HepG2 (cell line): Measurements from ENCODE around the gene ABCB6. TPM values are rescaled to one million over a fixed set of nuclear protein-coding genes. Genes with fewer than 3 reads are reported as not detected.

ENCODE experiments used
- AHR ChIP-seq: IDR thresholded peaks from 2 replicates; pipeline ENCODE4 v1.6.1; 2018; ENCODE audit warnings: missing genetic modification reagents, missing compliant biosample characterization
- ELF4 ChIP-seq: sonication (generic); formaldehyde crosslinking; IDR thresholded peaks from 2 replicates; pipeline ENCODE4 v1.5.0; 2020; ENCODE audit warnings: missing genetic modification reagents, mild to moderate bottlenecking, moderate library complexity, borderline replicate concordance
- HMG20B ChIP-seq: conservative IDR thresholded peaks from 2 replicates; pipeline ENCODE4 v1.6.1; 2016; ENCODE audit warnings: missing genetic modification reagents, missing compliant biosample characterization
- KLF6 ChIP-seq: IDR thresholded peaks from 2 replicates; pipeline ENCODE4 v1.8.0; 2016; ENCODE audit warnings: missing biosample characterization, missing genetic modification reagents
- NFE2L1 ChIP-seq: sonication (generic); formaldehyde crosslinking; IDR thresholded peaks from 2 replicates; pipeline ENCODE4 v1.4.0; 2020; ENCODE audit warnings: missing genetic modification reagents, mild to moderate bottlenecking, borderline replicate concordance
- REL ChIP-seq: sonication (generic); formaldehyde crosslinking; conservative IDR thresholded peaks from 2 replicates; pipeline ENCODE4 v1.8.0; 2022; ENCODE audit warnings: mild to moderate bottlenecking, missing genetic modification reagents, moderate library complexity
- REXO4 ChIP-seq: sonication (generic); formaldehyde crosslinking; IDR thresholded peaks from 2 replicates; pipeline ENCODE4 v1.8.0; 2022; ENCODE audit warnings: missing genetic modification reagents, mild to moderate bottlenecking, borderline replicate concordance
- SETDB1 ChIP-seq: sonication (generic); formaldehyde crosslinking; IDR thresholded peaks from 2 replicates; pipeline ENCODE4 v1.5.1; 2020; ENCODE audit warnings: missing genetic modification reagents, mild to moderate bottlenecking, borderline replicate concordance
- SP140L ChIP-seq: sonication (generic); formaldehyde crosslinking; IDR thresholded peaks from 2 replicates; pipeline ENCODE4 v1.4.0; 2020; ENCODE audit warnings: missing genetic modification reagents, borderline replicate concordance
- TBX2 ChIP-seq: sonication (generic); formaldehyde crosslinking; IDR thresholded peaks from 2 replicates; pipeline ENCODE4 v1.5.0; 2020; ENCODE audit warnings: missing genetic modification reagents, mild to moderate bottlenecking, borderline replicate concordance
- TEAD3 ChIP-seq: optimal IDR thresholded peaks from 2 replicates; pipeline ENCODE3; 2016; ENCODE audit warnings: borderline replicate concordance
- ZFP62 ChIP-seq: sonication (generic); formaldehyde crosslinking; IDR thresholded peaks from 2 replicates; pipeline ENCODE4 v1.4.0; 2020; ENCODE audit warnings: missing genetic modification reagents
- ZNF563 ChIP-seq: sonication (generic); formaldehyde crosslinking; IDR thresholded peaks from 2 replicates; pipeline ENCODE4 v1.8.0; 2022; ENCODE audit warnings: mild to moderate bottlenecking, moderate library complexity, missing genetic modification reagents
- ZNF572 ChIP-seq: sonication (generic); formaldehyde crosslinking; IDR thresholded peaks from 2 replicates; pipeline ENCODE4 v1.5.1; 2020; ENCODE audit warnings: mild to moderate bottlenecking, missing genetic modification reagents
- polyA plus RNA-seq, 8 experiments: library from polyadenylated mRNA; depleted of rRNA in 3 of 8; stranded (reverse) in 7 of 8; unstranded in 1 of 8; fragments of >200 nt; fragmentation: Illumina TruSeq in 4 of 8; extraction: Trizol in 4 of 8; gene quantifications; 2 replicates each; pipeline versions ENCODE4 v1.2.1 to v1.2.3, GENCODE V29; 2011 to 2016; ENCODE audit warnings: low read depth in 4 of 8, missing spikeins in 1 of 8, mixed read lengths in 1 of 8; ENCODE audit not compliant: insufficient read depth in 1 of 8
- total RNA-seq, 5 experiments: library from RNA; depleted of rRNA; stranded (reverse); fragments of >200 nt; fragmentation: Illumina TruSeq; extraction: Trizol; gene quantifications; 2 replicates each; pipeline ENCODE4 v1.2.3, GENCODE V29; 2016; ENCODE audit warnings: low read depth in 1 of 5
- TF ChIP-seq, protein P1 (sequence below): sonication (generic); formaldehyde crosslinking; conservative IDR thresholded peaks from 2 replicates; pipeline ENCODE4 v1.8.0; 2022; ENCODE audit warnings: missing genetic modification reagents
- TF ChIP-seq, protein P2 (sequence below): sonication (generic); formaldehyde crosslinking; IDR thresholded peaks from 2 replicates; pipeline ENCODE4 v1.5.0; 2020; ENCODE audit warnings: missing genetic modification reagents
- TF ChIP-seq, protein P3 (sequence below), 2 experiments: sonication (generic) in 1 of 2; formaldehyde crosslinking in 1 of 2; IDR thresholded peaks; 2 replicates each; pipeline versions ENCODE4 v1.5.1 to v1.6.1; 2011 to 2020; ENCODE audit warnings: borderline replicate concordance in 1 of 2, low read depth in 1 of 2, low read length in 1 of 2, mild to moderate bottlenecking in 1 of 2, missing genetic modification reagents in 1 of 2, moderate library complexity in 1 of 2
- TF ChIP-seq, protein P4 (sequence below): sonication (generic); formaldehyde crosslinking; IDR thresholded peaks from 2 replicates; pipeline ENCODE4 v1.4.0; 2020; ENCODE audit warnings: missing genetic modification reagents
- TF ChIP-seq, protein P5 (sequence below): IDR thresholded peaks from 2 replicates; pipeline ENCODE4 v1.6.1; 2018; ENCODE audit warnings: missing genetic modification reagents

The ABCB6 gene
- total and polyA plus RNA-seq, 2 of the 13 experiments (the other 11 are each of a cell fraction or from before 2014, with no cell fraction given) = 91.1 to 137 TPM

DNA sequence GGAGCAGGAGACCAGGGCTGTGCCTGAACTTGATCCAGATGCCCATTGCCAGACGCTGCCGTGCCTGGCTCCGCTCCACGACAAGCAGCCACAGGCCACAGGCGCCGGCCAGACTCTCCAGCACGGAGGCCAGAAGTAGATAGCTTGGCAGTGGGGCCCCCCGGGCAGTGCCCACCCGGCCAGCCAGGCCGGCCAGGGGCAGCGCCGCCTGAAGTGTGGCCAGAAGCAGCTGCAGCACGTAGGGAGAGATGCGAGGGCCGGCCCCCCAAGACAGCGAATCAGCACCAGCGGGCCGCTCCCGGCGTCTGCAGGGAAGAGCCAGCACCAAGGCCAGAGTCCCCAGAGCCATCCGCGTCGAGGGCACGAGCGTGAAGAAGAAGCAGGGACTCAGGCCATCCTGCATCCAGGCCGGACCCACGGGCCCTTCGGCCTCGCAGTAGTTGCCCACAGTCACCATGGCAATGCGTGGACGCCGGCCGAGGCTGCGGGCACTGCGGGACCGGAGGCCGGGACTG is 484 bp downstream of the ABCB6 start (continued):
- TF ChIP-seq, protein P1, sequence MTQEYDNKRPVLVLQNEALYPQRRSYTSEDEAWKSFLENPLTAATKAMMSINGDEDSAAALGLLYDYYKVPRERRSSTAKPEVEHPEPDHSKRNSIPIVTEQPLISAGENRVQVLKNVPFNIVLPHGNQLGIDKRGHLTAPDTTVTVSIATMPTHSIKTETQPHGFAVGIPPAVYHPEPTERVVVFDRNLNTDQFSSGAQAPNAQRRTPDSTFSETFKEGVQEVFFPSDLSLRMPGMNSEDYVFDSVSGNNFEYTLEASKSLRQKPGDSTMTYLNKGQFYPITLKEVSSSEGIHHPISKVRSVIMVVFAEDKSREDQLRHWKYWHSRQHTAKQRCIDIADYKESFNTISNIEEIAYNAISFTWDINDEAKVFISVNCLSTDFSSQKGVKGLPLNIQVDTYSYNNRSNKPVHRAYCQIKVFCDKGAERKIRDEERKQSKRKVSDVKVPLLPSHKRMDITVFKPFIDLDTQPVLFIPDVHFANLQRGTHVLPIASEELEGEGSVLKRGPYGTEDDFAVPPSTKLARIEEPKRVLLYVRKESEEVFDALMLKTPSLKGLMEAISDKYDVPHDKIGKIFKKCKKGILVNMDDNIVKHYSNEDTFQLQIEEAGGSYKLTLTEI (CRISPR knock-in tag) = no peak
- TF ChIP-seq, protein P2, sequence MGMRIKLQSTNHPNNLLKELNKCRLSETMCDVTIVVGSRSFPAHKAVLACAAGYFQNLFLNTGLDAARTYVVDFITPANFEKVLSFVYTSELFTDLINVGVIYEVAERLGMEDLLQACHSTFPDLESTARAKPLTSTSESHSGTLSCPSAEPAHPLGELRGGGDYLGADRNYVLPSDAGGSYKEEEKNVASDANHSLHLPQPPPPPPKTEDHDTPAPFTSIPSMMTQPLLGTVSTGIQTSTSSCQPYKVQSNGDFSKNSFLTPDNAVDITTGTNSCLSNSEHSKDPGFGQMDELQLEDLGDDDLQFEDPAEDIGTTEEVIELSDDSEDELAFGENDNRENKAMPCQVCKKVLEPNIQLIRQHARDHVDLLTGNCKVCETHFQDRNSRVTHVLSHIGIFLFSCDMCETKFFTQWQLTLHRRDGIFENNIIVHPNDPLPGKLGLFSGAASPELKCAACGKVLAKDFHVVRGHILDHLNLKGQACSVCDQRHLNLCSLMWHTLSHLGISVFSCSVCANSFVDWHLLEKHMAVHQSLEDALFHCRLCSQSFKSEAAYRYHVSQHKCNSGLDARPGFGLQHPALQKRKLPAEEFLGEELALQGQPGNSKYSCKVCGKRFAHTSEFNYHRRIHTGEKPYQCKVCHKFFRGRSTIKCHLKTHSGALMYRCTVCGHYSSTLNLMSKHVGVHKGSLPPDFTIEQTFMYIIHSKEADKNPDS (CRISPR knock-in tag) = no peak
- TF ChIP-seq, protein P3, sequence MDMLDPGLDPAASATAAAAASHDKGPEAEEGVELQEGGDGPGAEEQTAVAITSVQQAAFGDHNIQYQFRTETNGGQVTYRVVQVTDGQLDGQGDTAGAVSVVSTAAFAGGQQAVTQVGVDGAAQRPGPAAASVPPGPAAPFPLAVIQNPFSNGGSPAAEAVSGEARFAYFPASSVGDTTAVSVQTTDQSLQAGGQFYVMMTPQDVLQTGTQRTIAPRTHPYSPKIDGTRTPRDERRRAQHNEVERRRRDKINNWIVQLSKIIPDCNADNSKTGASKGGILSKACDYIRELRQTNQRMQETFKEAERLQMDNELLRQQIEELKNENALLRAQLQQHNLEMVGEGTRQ (IDR thresholded peaks at IDR 0.05; ENCODE audit: low read depth, low read length) = no peak
- TF ChIP-seq, protein P3 (CRISPR knock-in tag; IDR thresholded peaks at IDR 0.05; ENCODE audit: borderline replicate concordance) = no peak
- TF ChIP-seq AHR (CRISPR knock-in tag) (0 out of 2 replicates have a peak, but pooled peaks have one; percentile 24), NFE2L1 (no peak), REL (CRISPR knock-in tag) (peak; percentile 92; the same call in 1 of the 2 replicates), SETDB1 (CRISPR knock-in tag) (no peak), TEAD3 (CRISPR knock-in tag) (no peak), SP140L (CRISPR knock-in tag) (no peak), HMG20B (no peak), KLF6 (CRISPR knock-in tag) (no peak; the same call in 1 of the 2 replicates), TBX2 (CRISPR knock-in tag) (no peak; the same call in 1 of the 2 replicates), ZNF572 (CRISPR knock-in tag) (peak; percentile 90), ZFP62 (no peak), REXO4 (no peak), ZNF563 (CRISPR knock-in tag) (no peak), ELF4 (CRISPR knock-in tag) (peak; percentile 24; the same call in 1 of the 2 replicates)
- TF ChIP-seq, protein P4, sequence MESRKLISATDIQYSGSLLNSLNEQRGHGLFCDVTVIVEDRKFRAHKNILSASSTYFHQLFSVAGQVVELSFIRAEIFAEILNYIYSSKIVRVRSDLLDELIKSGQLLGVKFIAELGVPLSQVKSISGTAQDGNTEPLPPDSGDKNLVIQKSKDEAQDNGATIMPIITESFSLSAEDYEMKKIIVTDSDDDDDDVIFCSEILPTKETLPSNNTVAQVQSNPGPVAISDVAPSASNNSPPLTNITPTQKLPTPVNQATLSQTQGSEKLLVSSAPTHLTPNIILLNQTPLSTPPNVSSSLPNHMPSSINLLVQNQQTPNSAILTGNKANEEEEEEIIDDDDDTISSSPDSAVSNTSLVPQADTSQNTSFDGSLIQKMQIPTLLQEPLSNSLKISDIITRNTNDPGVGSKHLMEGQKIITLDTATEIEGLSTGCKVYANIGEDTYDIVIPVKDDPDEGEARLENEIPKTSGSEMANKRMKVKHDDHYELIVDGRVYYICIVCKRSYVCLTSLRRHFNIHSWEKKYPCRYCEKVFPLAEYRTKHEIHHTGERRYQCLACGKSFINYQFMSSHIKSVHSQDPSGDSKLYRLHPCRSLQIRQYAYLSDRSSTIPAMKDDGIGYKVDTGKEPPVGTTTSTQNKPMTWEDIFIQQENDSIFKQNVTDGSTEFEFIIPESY (CRISPR knock-in tag) = no peak
- TF ChIP-seq, protein P5, sequence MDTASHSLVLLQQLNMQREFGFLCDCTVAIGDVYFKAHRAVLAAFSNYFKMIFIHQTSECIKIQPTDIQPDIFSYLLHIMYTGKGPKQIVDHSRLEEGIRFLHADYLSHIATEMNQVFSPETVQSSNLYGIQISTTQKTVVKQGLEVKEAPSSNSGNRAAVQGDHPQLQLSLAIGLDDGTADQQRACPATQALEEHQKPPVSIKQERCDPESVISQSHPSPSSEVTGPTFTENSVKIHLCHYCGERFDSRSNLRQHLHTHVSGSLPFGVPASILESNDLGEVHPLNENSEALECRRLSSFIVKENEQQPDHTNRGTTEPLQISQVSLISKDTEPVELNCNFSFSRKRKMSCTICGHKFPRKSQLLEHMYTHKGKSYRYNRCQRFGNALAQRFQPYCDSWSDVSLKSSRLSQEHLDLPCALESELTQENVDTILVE (CRISPR knock-in tag) = no peak
